ENCODE data around the gene FNDC1. TPM values are rescaled to one million over a fixed set of nuclear protein-coding genes. Genes with fewer than 3 reads are reported as not detected.

Gene FNDC1
- total RNA-seq, 4 donors from 2014 or later = 0.27 to 9.9 (median 1.5) TPM

- TF ChIP-seq CTCF (IDR thresholded peaks at IDR 0.05) = no peak
- no peak for TF ChIP-seq POLR2A (IDR thresholded peaks at IDR 0.05)
- TF ChIP-seq EP300 (IDR thresholded peaks at IDR 0.05) = no peak
- no peak for TF ChIP-seq POLR2AphosphoS5 (IDR thresholded peaks at IDR 0.05)
- H3K27me3 ChIP-seq = no peaks in the 10 kb centered on the region
- ATAC-seq = no peak
- no peak overlapping the region for H3K4me3 ChIP-seq
- H3K27ac ChIP-seq = no peak overlapping the region
- H3K4me1 ChIP-seq = no peaks in the 10 kb centered on the region
- no peaks in the 10 kb centered on the region for H3K9me3 ChIP-seq
- WGBS, 2 donors (ENCODE audit: low coverage in 1 of 2) = 67 to 79% methylated on average over 3 to 6 of the region's 6 CpGs
- H3K36me3 ChIP-seq = no peaks in the 10 kb centered on the region
Observed at GRCh38 chr6:159131709-159132108, 37.5 kb upstream of the FNDC1 start.

DNA sequence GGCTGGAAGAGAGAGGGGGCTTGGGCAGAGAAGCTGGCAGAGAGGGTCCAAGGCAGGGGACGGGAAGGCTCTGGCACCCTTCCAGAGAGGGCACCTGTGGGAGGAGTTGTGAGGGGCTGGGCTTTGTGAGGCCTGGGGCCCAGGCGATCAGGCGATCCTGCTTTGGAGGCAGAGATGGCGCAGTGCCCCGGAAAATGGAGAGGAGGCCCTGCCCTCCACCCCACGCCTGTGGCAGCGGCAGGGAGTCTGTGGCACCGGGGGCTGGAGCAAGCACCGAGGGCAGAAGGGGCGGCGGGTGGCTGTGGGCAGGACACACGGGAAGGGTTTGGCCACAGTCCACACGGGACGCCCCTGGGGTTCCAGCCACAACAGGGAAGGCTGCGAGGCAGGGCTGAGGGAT is 36.5 kb upstream of the FNDC1 start:
- no peaks in the 10 kb centered on the region for H3K4me1 ChIP-seq
- H3K36me3 ChIP-seq = no peaks in the 10 kb centered on the region
- no peak for ATAC-seq
- no peak overlapping the region for H3K4me3 ChIP-seq
- TF ChIP-seq POLR2A (IDR thresholded peaks at IDR 0.05) (no peak), EP300 (IDR thresholded peaks at IDR 0.05) (no peak), POLR2AphosphoS5 (IDR thresholded peaks at IDR 0.05) (no peak), CTCF (IDR thresholded peaks at IDR 0.05) (no peak)
- H3K9me3 ChIP-seq = no peaks in the 10 kb centered on the region
- H3K27me3 ChIP-seq = no peaks in the 10 kb centered on the region
- H3K27ac ChIP-seq = no peak overlapping the region
- WGBS, 2 donors (ENCODE audit: low coverage in 1 of 2) = 84% methylated on average over 10 of the region's 15 CpGs; no CpG with 5 or more reads in 1 of the 2 donors

DNA sequence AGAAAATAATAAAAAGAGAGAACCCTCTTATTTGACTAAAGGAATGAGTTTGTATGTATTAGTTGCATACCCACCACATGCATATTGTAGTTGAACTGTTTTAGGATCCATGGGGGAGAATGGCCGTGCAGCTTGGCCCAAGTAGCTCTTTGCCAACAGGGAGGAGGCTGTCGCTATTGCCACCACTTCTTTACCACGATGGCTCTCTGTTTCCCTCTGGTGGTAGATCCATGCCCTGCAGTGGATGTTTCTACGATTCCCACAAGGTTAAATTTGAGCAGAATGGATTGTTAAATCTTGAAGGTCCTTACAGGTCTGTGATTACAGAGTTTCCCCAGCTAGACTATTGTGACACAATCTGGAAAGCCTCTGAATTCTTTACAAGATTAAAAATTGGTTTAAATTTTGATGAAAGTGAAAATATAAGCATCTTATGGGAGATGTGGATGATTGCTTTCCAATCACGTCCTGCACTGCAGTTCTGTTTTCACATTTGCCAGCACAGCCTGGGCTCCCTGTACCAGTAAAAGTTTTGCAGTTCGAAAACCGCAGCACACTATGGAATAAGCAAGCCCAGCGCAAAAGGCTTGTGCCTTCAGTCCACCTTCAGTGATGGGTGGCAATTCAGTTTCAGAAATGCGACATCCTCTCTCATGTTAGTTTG is 34.4 kb upstream of the FNDC1 start:
- Histone ChIP-seq H3K4me3 (no peak overlapping the region), H3K4me1 (no peaks in the 10 kb centered on the region), H3K27me3 (no peaks in the 10 kb centered on the region), H3K36me3 (no peaks in the 10 kb centered on the region), H3K27ac (no peak overlapping the region), H3K9me3 (no peaks in the 10 kb centered on the region)
- TF ChIP-seq POLR2A (IDR thresholded peaks at IDR 0.05) (no peak), POLR2AphosphoS5 (IDR thresholded peaks at IDR 0.05) (no peak), CTCF (IDR thresholded peaks at IDR 0.05) (peak; percentile 77 to 96 (median 85)), EP300 (IDR thresholded peaks at IDR 0.05) (no peak)
- WGBS, 2 donors (ENCODE audit: low coverage in 1 of 2) = 33 to 34% methylated on average over 8 to 9 of the region's 9 CpGs
- peak; percentile 57 for ATAC-seq

DNA sequence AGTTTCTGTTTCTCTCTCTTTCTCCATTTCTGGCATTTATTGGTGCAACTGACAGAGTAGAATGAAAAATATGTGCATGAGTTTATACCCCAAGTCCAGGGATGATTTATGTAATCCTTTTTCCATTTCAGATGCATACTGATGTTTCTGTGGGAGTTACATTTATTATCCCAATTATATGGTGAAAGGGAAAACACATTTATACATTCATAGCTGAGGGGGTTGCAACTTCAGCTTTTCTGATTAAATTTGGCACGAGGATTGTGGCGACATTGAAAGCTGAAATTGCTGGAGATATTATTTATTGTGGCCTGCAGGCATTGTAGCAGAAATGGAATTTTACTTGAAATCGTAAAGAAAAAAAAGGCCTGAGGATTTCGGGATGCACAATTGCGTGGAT is 31.5 kb upstream of the FNDC1 start:
- ATAC-seq = no peak

More for the DNA sequence above, 31.5 kb upstream of the FNDC1 start:
- Histone ChIP-seq H3K27ac (no peak overlapping the region), H3K4me1 (no peaks in the 10 kb centered on the region), H3K27me3 (no peaks in the 10 kb centered on the region), H3K9me3 (no peaks in the 10 kb centered on the region), H3K4me3 (no peak overlapping the region), H3K36me3 (no peaks in the 10 kb centered on the region)
- WGBS, 2 donors (ENCODE audit: low coverage in 1 of 2) = 60 to 65% methylated on average over 4 to 5 of the region's 5 CpGs
- TF ChIP-seq EP300 (IDR thresholded peaks at IDR 0.05) (no peak), CTCF (IDR thresholded peaks at IDR 0.05) (no peak), POLR2A (IDR thresholded peaks at IDR 0.05) (no peak), POLR2AphosphoS5 (IDR thresholded peaks at IDR 0.05) (no peak)
